DMS114 treated with DMSO at 0.1 percent for 48 hours (cell line): ENCODE data around the gene SLC12A7.
"Not testable (repeated sequence)": the region's sequence is repeated elsewhere in the genome, so short reads cannot be mapped to it uniquely, and the experiment has no call there.

Source experiments
- DNase-seq: peaks from one replicate; lab custom pipeline; 2025; ENCODE audit not compliant: unreplicated experiment; lab: John Stamatoyannopoulos, UW

The SLC12A7 gene

GRCh38 chr5:1065891-1066650, 45.8 kb downstream of the SLC12A7 start:
- no peak for DNase-seq

- DNase-seq, result no peak
Measured at GRCh38 chr5:1065143-1065750, 46.6 kb downstream of the SLC12A7 start.

- no peak for DNase-seq
Measured at GRCh38 chr5:1064383-1065142, 47.3 kb downstream of the SLC12A7 start.

GRCh38 chr5:1063661-1064382, 48.0 kb downstream of the SLC12A7 start:
- no peak for DNase-seq

- DNase-seq, result no peak
Measured at GRCh38 chr5:1062761-1063568, 48.9 kb downstream of the SLC12A7 start.

GRCh38 chr5:1061916-1062315, 49.9 kb downstream of the SLC12A7 start:
- no peak for DNase-seq

GRCh38 chr5:1061292-1061691, 50.6 kb downstream of the SLC12A7 start:
- DNase-seq, result not testable (repeated sequence)

GRCh38 chr5:1060535-1060981, 51.3 kb downstream of the SLC12A7 start:
- DNase-seq, result no peak

GRCh38 chr5:1059884-1060263, 52.0 kb downstream of the SLC12A7 start:
- DNase-seq, result no peak

GRCh38 chr5:1058988-1059883, 52.6 kb downstream of the SLC12A7 start:
- DNase-seq, result no peak

- DNase-seq, result no peak
Measured at GRCh38 chr5:1058083-1058945, 53.5 kb downstream of the SLC12A7 start.

- DNase-seq, result no peak
Measured at GRCh38 chr5:1057485-1058082, 54.3 kb downstream of the SLC12A7 start.

- DNase-seq, result no peak
Measured at GRCh38 chr5:1056611-1057484, 55.0 kb downstream of the SLC12A7 start.

- no peak for DNase-seq
Measured at GRCh38 chr5:1055896-1056610, 55.8 kb downstream of the SLC12A7 start.

GRCh38 chr5:1054799-1055775, 56.8 kb downstream of the SLC12A7 start:
- no peak for DNase-seq
